Skeletal muscle satellite cell (primary cell): Measurements from ENCODE around the gene B4GALT2.
A peak's percentile ranks its signal among the peaks of the same experiment; 100 is the strongest.

ENCODE experiments used
- H3K27me3 ChIP-seq: 2 replicates; pipeline ENCODE4 v1.7.0; 2013; ENCODE audit warnings: low read length; ENCODE audit not compliant: control insufficient read depth, insufficient read depth
- H3K36me3 ChIP-seq: 2 replicates; pipeline ENCODE4 v1.7.0; 2013; ENCODE audit warnings: mild to moderate bottlenecking, control low read depth, low read length; ENCODE audit not compliant: insufficient read depth
- H3K4me1 ChIP-seq: 2 replicates; pipeline ENCODE4 v1.7.0; 2013; ENCODE audit warnings: low read length; ENCODE audit not compliant: control insufficient read depth, insufficient read depth
- H3K4me2 ChIP-seq: 2 replicates; pipeline ENCODE4 v1.7.0; 2013; ENCODE audit warnings: mild to moderate bottlenecking, low read length
- H3K4me3 ChIP-seq: 2 replicates; pipeline ENCODE4 v1.7.0; 2013; ENCODE audit warnings: low read length
- H3K9ac ChIP-seq: 2 replicates; pipeline ENCODE4 v1.7.0; 2013; ENCODE audit warnings: mild to moderate bottlenecking, low read depth, low read length, moderate library complexity
- H3K9me3 ChIP-seq: replicated peaks from 2 replicates; pipeline ENCODE4 v1.7.0; 2013; ENCODE audit warnings: mild to moderate bottlenecking, control low read depth, low read length

The B4GALT2 gene

GRCh38 chr1:43936431-43937151, 42.4 kb upstream of the B4GALT2 start:
- peak overlapping the region; percentile 55 for H3K4me3 ChIP-seq
- peak overlapping the region; percentile 75 for H3K4me2 ChIP-seq
- H3K36me3 ChIP-seq, result no peaks in the 10 kb centered on the region
- no peaks in the 10 kb centered on the region for H3K9me3 ChIP-seq
- H3K9ac ChIP-seq, result no peak overlapping the region
- peaks cover 18% of the 10 kb centered on the region for H3K4me1 ChIP-seq
- H3K27me3 ChIP-seq, result peaks cover 3% of the 10 kb centered on the region

DNA sequence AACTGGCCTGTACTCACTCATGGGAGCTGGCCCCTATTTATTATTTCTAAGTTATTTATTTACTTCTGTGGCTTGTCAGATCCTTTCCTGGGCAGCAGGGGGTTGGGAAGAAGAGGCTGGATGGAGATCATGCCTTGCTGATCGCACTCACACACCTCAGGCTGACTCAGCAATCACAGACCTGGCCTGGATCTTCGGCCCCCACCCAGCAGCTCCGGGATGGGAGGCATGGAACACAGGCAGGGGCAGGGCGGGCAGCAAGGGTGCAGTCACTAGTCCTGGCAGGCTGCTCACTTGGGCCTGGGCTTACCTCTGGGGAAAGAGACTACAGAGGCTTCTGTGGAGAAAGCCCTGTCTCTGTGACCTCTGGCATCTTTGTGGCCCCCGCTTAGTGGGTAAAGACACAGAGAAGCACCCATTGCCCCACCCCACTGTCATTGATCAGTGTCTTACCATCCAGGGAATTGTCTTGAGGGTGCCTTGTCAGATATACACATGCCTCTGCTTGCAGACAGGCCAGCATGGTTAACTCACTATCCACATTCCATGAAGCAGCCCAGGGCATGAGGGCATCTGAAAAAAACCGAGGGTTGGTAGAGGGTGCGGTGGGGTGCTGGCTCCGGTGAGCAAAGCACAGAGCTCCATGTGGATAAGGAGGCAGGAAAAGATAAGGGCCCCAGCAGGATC, 41.7 kb upstream of the B4GALT2 start:
- H3K4me1 ChIP-seq, result peaks cover 18% of the 10 kb centered on the region
- H3K9ac ChIP-seq, result no peak overlapping the region
- no peak overlapping the region for H3K4me2 ChIP-seq
- H3K4me3 ChIP-seq, result no peak overlapping the region
- H3K9me3 ChIP-seq, result no peaks in the 10 kb centered on the region
- H3K36me3 ChIP-seq, result no peaks in the 10 kb centered on the region
- peaks cover 3% of the 10 kb centered on the region for H3K27me3 ChIP-seq

- no peak overlapping the region for H3K4me2 ChIP-seq
- peaks cover 3% of the 10 kb centered on the region for H3K27me3 ChIP-seq
- peaks cover 7% of the 10 kb centered on the region for H3K4me1 ChIP-seq
- no peaks in the 10 kb centered on the region for H3K9me3 ChIP-seq
- H3K36me3 ChIP-seq, result no peaks in the 10 kb centered on the region
- no peak overlapping the region for H3K9ac ChIP-seq
- no peak overlapping the region for H3K4me3 ChIP-seq
Measured at GRCh38 chr1:43938383-43938782, 40.6 kb upstream of the B4GALT2 start.

DNA sequence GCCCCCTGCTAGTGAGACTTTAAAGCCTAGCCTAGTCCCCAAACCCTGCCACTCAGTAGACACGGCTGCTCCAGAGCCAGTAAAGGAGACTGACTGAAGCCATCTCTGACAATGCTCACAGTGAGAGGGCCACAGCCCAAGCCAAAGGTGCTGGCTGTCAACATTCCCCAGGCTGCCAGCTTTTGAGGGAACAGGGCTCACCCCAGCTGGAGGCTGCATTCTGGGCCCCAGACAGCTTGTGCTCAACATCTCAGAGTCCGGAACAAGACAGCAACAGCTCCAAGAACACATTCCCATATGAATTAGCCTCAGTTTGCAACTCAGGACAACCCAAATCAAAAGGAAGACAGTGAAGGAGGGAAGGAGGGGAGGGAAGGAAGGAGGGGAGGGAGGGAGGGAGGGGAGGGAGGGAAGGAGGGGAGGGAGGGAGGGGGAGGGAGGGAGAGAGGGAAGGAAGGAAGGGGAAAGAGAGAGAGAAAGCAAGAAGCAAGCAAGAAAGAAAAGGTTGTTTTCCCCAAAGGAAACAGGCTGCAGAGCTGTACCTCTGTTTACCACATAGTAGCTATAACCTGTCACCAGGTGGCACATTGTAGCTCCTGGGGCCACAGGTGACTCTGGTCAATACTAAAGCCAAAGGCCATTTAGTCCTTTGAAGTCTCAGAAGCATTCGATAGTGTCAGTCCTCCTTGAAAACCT, 40.0 kb upstream of the B4GALT2 start:
- Histone ChIP-seq H3K9me3 (no peaks in the 10 kb centered on the region), H3K27me3 (peaks cover 3% of the 10 kb centered on the region), H3K4me3 (no peak overlapping the region), H3K4me1 (peaks cover under 1% of the 10 kb centered on the region), H3K4me2 (no peak overlapping the region), H3K36me3 (no peaks in the 10 kb centered on the region), H3K9ac (no peak overlapping the region)

GRCh38 chr1:43942411-43942810, 36.6 kb upstream of the B4GALT2 start:
- peaks cover 5% of the 10 kb centered on the region for H3K4me1 ChIP-seq
- no peak overlapping the region for H3K9ac ChIP-seq
- H3K27me3 ChIP-seq, result no peaks in the 10 kb centered on the region
- H3K36me3 ChIP-seq, result no peaks in the 10 kb centered on the region
- no peaks in the 10 kb centered on the region for H3K9me3 ChIP-seq
- no peak overlapping the region for H3K4me2 ChIP-seq
- no peak overlapping the region for H3K4me3 ChIP-seq

- H3K9me3 ChIP-seq, result no peaks in the 10 kb centered on the region
- H3K27me3 ChIP-seq, result no peaks in the 10 kb centered on the region
- peaks cover 21% of the 10 kb centered on the region for H3K4me1 ChIP-seq
- H3K4me2 ChIP-seq, result no peak overlapping the region
- no peak overlapping the region for H3K4me3 ChIP-seq
- H3K9ac ChIP-seq, result no peak overlapping the region
- H3K36me3 ChIP-seq, result peaks cover 5% of the 10 kb centered on the region
Measured at GRCh38 chr1:43944860-43945259, 34.1 kb upstream of the B4GALT2 start.

DNA sequence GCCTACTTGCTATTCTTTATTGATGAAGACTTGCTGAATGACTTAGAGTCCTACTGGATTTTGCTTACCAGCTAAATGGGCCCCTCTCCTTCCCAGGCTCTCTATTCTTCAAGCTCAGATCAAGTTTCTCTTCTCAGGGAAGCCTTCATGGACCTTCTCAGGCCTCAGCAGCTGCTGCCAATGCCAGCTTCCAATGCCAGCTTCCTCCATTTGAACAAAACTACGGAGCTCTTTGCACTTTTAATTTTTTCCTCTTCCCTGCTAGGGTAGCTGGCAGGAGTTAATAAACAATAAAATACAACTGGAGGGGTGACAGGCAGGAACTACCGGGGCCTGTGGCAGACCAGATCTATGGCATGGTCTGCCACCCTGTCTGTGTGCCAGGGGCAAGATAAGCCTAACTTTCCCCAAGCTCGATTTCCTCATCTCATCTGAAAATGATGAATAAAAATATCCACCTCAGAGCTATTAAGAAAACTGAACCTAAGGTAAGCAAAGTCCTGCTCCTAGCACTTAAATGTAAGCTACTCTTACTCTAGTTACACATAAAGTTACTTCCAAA, 33.3 kb upstream of the B4GALT2 start:
- Histone ChIP-seq H3K36me3 (peaks cover 11% of the 10 kb centered on the region), H3K4me1 (peaks cover 21% of the 10 kb centered on the region), H3K4me3 (peak overlapping the region; percentile 93), H3K27me3 (no peaks in the 10 kb centered on the region), H3K9me3 (no peaks in the 10 kb centered on the region), H3K4me2 (peak overlapping the region; percentile 97), H3K9ac (peak overlapping the region; percentile 96)

- Histone ChIP-seq H3K4me1 (peaks cover 21% of the 10 kb centered on the region), H3K36me3 (peaks cover 11% of the 10 kb centered on the region), H3K4me3 (peak within 1 kb of the TSS; percentile 93), H3K27me3 (no peaks in the 10 kb centered on the region), H3K9me3 (no peaks in the 10 kb centered on the region), H3K4me2 (peak within 1 kb of the TSS; percentile 97), H3K9ac (peak within 1 kb of the TSS; percentile 96)
Measured at GRCh38 chr1:43946236-43947060, 32.6 kb upstream of the B4GALT2 start, which contains the start of gene IPO13. IPO13 (plus strand) TSS chr1:43946950; CDS start chr1:43947601, 651 bp downstream.

DNA sequence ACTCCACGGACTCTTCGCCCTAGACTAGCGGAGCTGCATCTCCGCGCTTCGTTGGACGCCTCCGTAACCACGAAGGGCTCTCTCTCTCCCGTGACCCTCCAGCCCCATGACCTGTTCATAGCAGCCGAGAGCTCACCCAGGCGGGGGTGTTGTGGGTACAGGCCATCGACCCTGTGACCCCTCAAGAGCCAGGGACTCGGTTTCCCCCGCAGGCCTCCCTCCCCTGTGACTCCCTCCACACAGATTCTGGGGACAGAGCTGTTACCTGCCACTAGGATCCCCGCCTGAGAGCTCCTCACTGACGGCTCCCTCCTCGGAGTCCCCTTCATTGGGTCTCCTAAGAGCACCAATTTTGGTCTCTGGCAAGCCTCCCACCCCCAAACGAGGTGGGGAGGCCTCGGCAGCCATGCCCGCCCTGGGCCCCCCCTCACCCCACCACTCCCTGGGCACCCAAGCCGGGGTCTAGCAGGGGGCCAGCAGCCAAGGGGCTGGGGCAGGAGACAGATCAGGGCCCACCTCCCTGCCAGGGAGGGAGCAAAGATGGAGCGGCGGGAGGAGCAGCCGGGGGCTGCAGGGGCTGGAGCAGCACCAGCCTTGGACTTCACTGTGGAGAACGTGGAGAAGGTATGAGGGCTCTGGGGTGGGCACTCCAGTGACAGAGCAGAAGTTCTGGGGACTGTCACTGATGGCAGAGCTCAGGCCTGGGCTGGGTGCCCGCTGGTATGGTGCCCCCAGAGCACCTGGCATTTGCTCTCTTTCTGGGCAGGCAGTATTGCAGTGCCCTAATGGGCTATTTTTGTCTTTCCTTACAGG, 31.7 kb upstream of the B4GALT2 start:
- Histone ChIP-seq H3K9ac (peak overlapping the region; percentile 96), H3K9me3 (no peaks in the 10 kb centered on the region), H3K4me2 (peak overlapping the region; percentile 97), H3K36me3 (peaks cover 11% of the 10 kb centered on the region), H3K4me3 (peak overlapping the region; percentile 93), H3K27me3 (no peaks in the 10 kb centered on the region), H3K4me1 (peaks cover 21% of the 10 kb centered on the region)

- Histone ChIP-seq H3K27me3 (no peaks in the 10 kb centered on the region), H3K4me3 (peak overlapping the region; percentile 93), H3K9me3 (no peaks in the 10 kb centered on the region), H3K36me3 (peaks cover 11% of the 10 kb centered on the region), H3K4me2 (peak overlapping the region; percentile 97), H3K4me1 (peaks cover 21% of the 10 kb centered on the region), H3K9ac (peak overlapping the region; percentile 96)
Measured at GRCh38 chr1:43947874-43948437, 31.1 kb upstream of the B4GALT2 start.
